Measurements from ENCODE around the gene MBD3L2.

The MBD3L2 gene

GRCh38 chr19:7069904-7070226, 20.7 kb downstream of the MBD3L2 start:
- Histone ChIP-seq H2BK12ac (ENCODE audit: low read length in 2 of 2) (no peak overlapping the region), H3K79me1 (replicated peaks; ENCODE audit: low read length, poor library complexity, severe bottlenecking) (peaks cover 28% of the 10 kb centered on the region), H2AFZ (ENCODE audit: low read depth, low read length) (peak overlapping the region; percentile 62), H2BK15ac (ENCODE audit: low read depth, poor library complexity, severe bottlenecking) (peak overlapping the region; percentile 48), H3K4me2 (ENCODE audit: low read length, poor library complexity, severe bottlenecking) (peak overlapping the region; percentile 73), H2AK5ac (ENCODE audit: low read length, severe bottlenecking) (no peak overlapping the region), H3K27ac (ENCODE audit: low read length, poor library complexity, severe bottlenecking) (peak overlapping the region; percentile 85), H3K14ac (ENCODE audit: low read length in 2 of 2) (peak overlapping the region in 1 of 2 experiments; percentile 47), H3K9me3 (ENCODE audit: control insufficient read depth, low read length) (peaks cover 29% of the 10 kb centered on the region), H3K4ac (ENCODE audit: low read depth in 1 of 2, low read length in 2 of 2) (peak overlapping the region; percentile 64 to 83), H3K27me3 (ENCODE audit: control insufficient read depth in 1 of 2, insufficient read depth in 1 of 2, low read length in 2 of 2) (no peaks in the 10 kb centered on the region), H3K23ac (ENCODE audit: low read length in 2 of 2) (no peak overlapping the region), H3K9ac (ENCODE audit: low read length) (peak overlapping the region; percentile 94), H2BK120ac (ENCODE audit: low read depth, low read length) (no peak overlapping the region), H3K18ac (ENCODE audit: low read depth in 1 of 2, low read length in 2 of 2) (peak overlapping the region; percentile 79 to 93), H3K36me3 (ENCODE audit: control insufficient read depth in 1 of 2, insufficient read depth in 2 of 2, low read depth in 1 of 2, low read length in 2 of 2) (peaks cover 34 to 37% of the 10 kb centered on the region in 2 experiments), H4K91ac (ENCODE audit: low read length) (peak overlapping the region; percentile 56), H3K4me3 (ENCODE audit: insufficient read depth in 1 of 2, low read depth in 1 of 2, low read length in 2 of 2) (peak overlapping the region; percentile 90 to 95), H3K4me1 (ENCODE audit: control insufficient read depth, insufficient read depth, low read depth, low read length) (peaks cover 2% of the 10 kb centered on the region), H4K8ac (ENCODE audit: low read length) (peak overlapping the region; percentile 96), H2BK5ac (ENCODE audit: low read depth, low read length, poor library complexity, severe bottlenecking) (no peak overlapping the region)
- 0% methylated on average over 9 of the region's 12 CpGs for WGBS
- no peak for DNase-seq

- 95% methylated on average over 6 of the region's 6 CpGs for WGBS
- H3K27ac ChIP-seq (ENCODE audit: low read length, poor library complexity, severe bottlenecking), result no peak overlapping the region
Measured at GRCh38 chr19:7072541-7072940, 23.4 kb downstream of the MBD3L2 start.

GRCh38 chr19:7074705-7075282, 25.7 kb downstream of the MBD3L2 start:
- Histone ChIP-seq H3K9me3 (ENCODE audit: control insufficient read depth, low read length) (peaks cover 78% of the 10 kb centered on the region), H2AK5ac (ENCODE audit: low read length, severe bottlenecking) (no peak overlapping the region), H3K18ac (ENCODE audit: low read depth in 1 of 2, low read length in 2 of 2) (no peak overlapping the region), H2BK120ac (ENCODE audit: low read depth, low read length) (no peak overlapping the region), H3K36me3 (ENCODE audit: control insufficient read depth in 1 of 2, insufficient read depth in 2 of 2, low read depth in 1 of 2, low read length in 2 of 2) (peaks cover 68 to 85% of the 10 kb centered on the region in 2 experiments), H3K9ac (ENCODE audit: low read length) (no peak overlapping the region), H3K4ac (ENCODE audit: low read depth in 1 of 2, low read length in 2 of 2) (no peak overlapping the region), H3K79me1 (replicated peaks; ENCODE audit: low read length, poor library complexity, severe bottlenecking) (peaks cover 34% of the 10 kb centered on the region), H3K4me2 (ENCODE audit: low read length, poor library complexity, severe bottlenecking) (no peak overlapping the region), H2AFZ (ENCODE audit: low read depth, low read length) (no peak overlapping the region), H3K4me1 (ENCODE audit: control insufficient read depth, insufficient read depth, low read depth, low read length) (peaks cover 2% of the 10 kb centered on the region), H2BK15ac (ENCODE audit: low read depth, poor library complexity, severe bottlenecking) (no peak overlapping the region), H3K23ac (ENCODE audit: low read length in 2 of 2) (no peak overlapping the region), H3K14ac (ENCODE audit: low read length in 2 of 2) (no peak overlapping the region), H2BK12ac (ENCODE audit: low read length in 2 of 2) (no peak overlapping the region), H4K8ac (ENCODE audit: low read length) (no peak overlapping the region), H2BK5ac (ENCODE audit: low read depth, low read length, poor library complexity, severe bottlenecking) (no peak overlapping the region), H4K91ac (ENCODE audit: low read length) (peak overlapping the region; percentile 39), H3K27me3 (ENCODE audit: control insufficient read depth in 1 of 2, insufficient read depth in 1 of 2, low read length in 2 of 2) (no peaks in the 10 kb centered on the region), H3K27ac (ENCODE audit: low read length, poor library complexity, severe bottlenecking) (no peak overlapping the region), H3K4me3 (ENCODE audit: insufficient read depth in 1 of 2, low read depth in 1 of 2, low read length in 2 of 2) (no peak overlapping the region)
- WGBS, result 99% methylated on average over 28 of the region's 29 CpGs
- DNase-seq, result no peak

More at GRCh38 chr19:7072541-7072940, 23.4 kb downstream of the MBD3L2 start:
- Histone ChIP-seq H3K9ac (ENCODE audit: low read length) (no peak overlapping the region), H3K4me2 (ENCODE audit: low read length, poor library complexity, severe bottlenecking) (no peak overlapping the region), H2BK15ac (ENCODE audit: low read depth, poor library complexity, severe bottlenecking) (no peak overlapping the region), H3K79me1 (replicated peaks; ENCODE audit: low read length, poor library complexity, severe bottlenecking) (peaks cover 34% of the 10 kb centered on the region), H2BK5ac (ENCODE audit: low read depth, low read length, poor library complexity, severe bottlenecking) (no peak overlapping the region), H3K9me3 (ENCODE audit: control insufficient read depth, low read length) (peaks cover 56% of the 10 kb centered on the region), H3K4me1 (ENCODE audit: control insufficient read depth, insufficient read depth, low read depth, low read length) (peaks cover 2% of the 10 kb centered on the region), H2AK5ac (ENCODE audit: low read length, severe bottlenecking) (no peak overlapping the region), H2AFZ (ENCODE audit: low read depth, low read length) (no peak overlapping the region), H3K18ac (ENCODE audit: low read depth in 1 of 2, low read length in 2 of 2) (no peak overlapping the region), H3K23ac (ENCODE audit: low read length in 2 of 2) (no peak overlapping the region), H2BK12ac (ENCODE audit: low read length in 2 of 2) (no peak overlapping the region), H4K8ac (ENCODE audit: low read length) (peak overlapping the region; percentile 69), H3K14ac (ENCODE audit: low read length in 2 of 2) (no peak overlapping the region), H3K4ac (ENCODE audit: low read depth in 1 of 2, low read length in 2 of 2) (no peak overlapping the region), H3K27me3 (ENCODE audit: control insufficient read depth in 1 of 2, insufficient read depth in 1 of 2, low read length in 2 of 2) (no peaks in the 10 kb centered on the region), H4K91ac (ENCODE audit: low read length) (peak overlapping the region; percentile 39), H3K4me3 (ENCODE audit: insufficient read depth in 1 of 2, low read depth in 1 of 2, low read length in 2 of 2) (peak overlapping the region in 1 of 2 experiments; percentile 41), H3K36me3 (ENCODE audit: control insufficient read depth in 1 of 2, insufficient read depth in 2 of 2, low read depth in 1 of 2, low read length in 2 of 2) (peaks cover 59 to 63% of the 10 kb centered on the region in 2 experiments), H2BK120ac (ENCODE audit: low read depth, low read length) (no peak overlapping the region)
- no peak for DNase-seq

GRCh38 chr19:7076151-7076550, 27.0 kb downstream of the MBD3L2 start:
- H3K9me3 ChIP-seq (ENCODE audit: control insufficient read depth, low read length), result peaks cover 88% of the 10 kb centered on the region
- H3K18ac ChIP-seq (ENCODE audit: low read depth in 1 of 2, low read length in 2 of 2), result no peak overlapping the region
- H3K4me2 ChIP-seq (ENCODE audit: low read length, poor library complexity, severe bottlenecking), result no peak overlapping the region
- no peak overlapping the region for H2AFZ ChIP-seq (ENCODE audit: low read depth, low read length)
- no peaks in the 10 kb centered on the region for H3K4me1 ChIP-seq (ENCODE audit: control insufficient read depth, insufficient read depth, low read depth, low read length)
- no peak for DNase-seq
- no peak overlapping the region for H2BK120ac ChIP-seq (ENCODE audit: low read depth, low read length)
- peaks cover 81 to 90% of the 10 kb centered on the region in 2 experiments for H3K36me3 ChIP-seq (ENCODE audit: control insufficient read depth in 1 of 2, insufficient read depth in 2 of 2, low read depth in 1 of 2, low read length in 2 of 2)
- no peak overlapping the region for H3K9ac ChIP-seq (ENCODE audit: low read length)
- H3K4me3 ChIP-seq (ENCODE audit: insufficient read depth in 1 of 2, low read depth in 1 of 2, low read length in 2 of 2), result no peak overlapping the region
- H2BK5ac ChIP-seq (ENCODE audit: low read depth, low read length, poor library complexity, severe bottlenecking), result no peak overlapping the region
- no peak overlapping the region for H2AK5ac ChIP-seq (ENCODE audit: low read length, severe bottlenecking)
- no peaks in the 10 kb centered on the region for H3K27me3 ChIP-seq (ENCODE audit: control insufficient read depth in 1 of 2, insufficient read depth in 1 of 2, low read length in 2 of 2)
- H4K91ac ChIP-seq (ENCODE audit: low read length), result no peak overlapping the region
- H4K8ac ChIP-seq (ENCODE audit: low read length), result no peak overlapping the region
- H3K23ac ChIP-seq (ENCODE audit: low read length in 2 of 2), result no peak overlapping the region
- over 99% methylated on average over 6 of the region's 6 CpGs for WGBS
- H2BK15ac ChIP-seq (ENCODE audit: low read depth, poor library complexity, severe bottlenecking), result no peak overlapping the region
- no peak overlapping the region for H3K27ac ChIP-seq (ENCODE audit: low read length, poor library complexity, severe bottlenecking)
- no peak overlapping the region for H3K14ac ChIP-seq (ENCODE audit: low read length in 2 of 2)
- H2BK12ac ChIP-seq (ENCODE audit: low read length in 2 of 2), result no peak overlapping the region
- H3K4ac ChIP-seq (ENCODE audit: low read depth in 1 of 2, low read length in 2 of 2), result no peak overlapping the region
- peaks cover 30% of the 10 kb centered on the region for H3K79me1 ChIP-seq (replicated peaks; ENCODE audit: low read length, poor library complexity, severe bottlenecking)
